HUES6 (cell line): Measurements from ENCODE around the gene SHANK3.
"Not testable (repeated sequence)": the region's sequence is repeated elsewhere in the genome, so short reads cannot be mapped to it uniquely, and the experiment has no call there.

Experiments
- H3K27ac ChIP-seq: 2 replicates; pipeline ENCODE4 v1.7.0; 2013; ENCODE audit warnings: low read depth, mild to moderate bottlenecking, low read length, inconsistent platforms
- H3K27me3 ChIP-seq: 2 replicates; pipeline ENCODE4 v1.6.1; 2013; ENCODE audit warnings: low read length; ENCODE audit not compliant: control insufficient read depth, insufficient read depth
- H3K36me3 ChIP-seq: 2 replicates; pipeline ENCODE4 v1.6.1; 2013; ENCODE audit warnings: low read length; ENCODE audit not compliant: control insufficient read depth, insufficient read depth
- H3K4me1 ChIP-seq: 2 replicates; pipeline ENCODE4 v1.6.1; 2013; ENCODE audit warnings: low read length; ENCODE audit not compliant: control insufficient read depth, insufficient read depth
- H3K4me3 ChIP-seq: 2 replicates; pipeline ENCODE4 v1.5.1; 2013; ENCODE audit warnings: low read depth, low read length
- H3K9ac ChIP-seq: one replicate; pipeline ENCODE4 v1.6.1; 2013; ENCODE audit warnings: mild to moderate bottlenecking, low read length
- H3K9me3 ChIP-seq: 2 replicates; pipeline ENCODE4 v1.6.1; 2013; ENCODE audit warnings: low read depth, low read length; ENCODE audit not compliant: control insufficient read depth, insufficient read depth

Gene SHANK3

GRCh38 chr22:50656122-50657070, 16.2 kb upstream of the SHANK3 start:
- peaks cover 18% of the 10 kb centered on the region for H3K27me3 ChIP-seq
- no peaks in the 10 kb centered on the region for H3K36me3 ChIP-seq
- no peak overlapping the region for H3K9ac ChIP-seq
- H3K9me3 ChIP-seq = peaks cover 15% of the 10 kb centered on the region
- no peak overlapping the region for H3K4me3 ChIP-seq
- no peaks in the 10 kb centered on the region; the same call in 1 of the 2 replicates for H3K4me1 ChIP-seq
- H3K27ac ChIP-seq = no peak overlapping the region

GRCh38 chr22:50657925-50658324, 14.7 kb upstream of the SHANK3 start:
- Histone ChIP-seq H3K27ac (no peak overlapping the region), H3K27me3 (peaks cover 18% of the 10 kb centered on the region), H3K36me3 (no peaks in the 10 kb centered on the region), H3K4me1 (no peaks in the 10 kb centered on the region; the same call in 1 of the 2 replicates), H3K9me3 (peaks cover 12% of the 10 kb centered on the region), H3K9ac (no peak overlapping the region), H3K4me3 (no peak overlapping the region)

GRCh38 chr22:50659711-50660110, 12.9 kb upstream of the SHANK3 start:
- not testable (repeated sequence) for H3K9ac ChIP-seq, H3K4me1 ChIP-seq, H3K4me3 ChIP-seq, H3K27ac ChIP-seq, H3K9me3 ChIP-seq, H3K36me3 ChIP-seq
- H3K27me3 ChIP-seq = peaks cover 18% of the 10 kb centered on the region

- H3K4me3 ChIP-seq = no peak overlapping the region
- no peak overlapping the region for H3K9ac ChIP-seq
- no peaks in the 10 kb centered on the region for H3K9me3 ChIP-seq
- H3K36me3 ChIP-seq = no peaks in the 10 kb centered on the region
- no peak overlapping the region for H3K27ac ChIP-seq
- peaks cover 21% of the 10 kb centered on the region for H3K27me3 ChIP-seq
- H3K4me1 ChIP-seq = no peaks in the 10 kb centered on the region; the same call in 1 of the 2 replicates
Measured at GRCh38 chr22:50660306-50660705, 12.3 kb upstream of the SHANK3 start.

- no peaks in the 10 kb centered on the region for H3K36me3 ChIP-seq
- no peaks in the 10 kb centered on the region for H3K9me3 ChIP-seq
- no peak overlapping the region for H3K9ac ChIP-seq
- H3K27me3 ChIP-seq = peaks cover 8% of the 10 kb centered on the region
- no peak overlapping the region for H3K4me3 ChIP-seq
- no peaks in the 10 kb centered on the region for H3K4me1 ChIP-seq
- no peak overlapping the region for H3K27ac ChIP-seq
Measured at GRCh38 chr22:50665212-50665611, 7.4 kb upstream of the SHANK3 start.

GRCh38 chr22:50665738-50666137, 6.9 kb upstream of the SHANK3 start:
- no peaks in the 10 kb centered on the region for H3K9me3 ChIP-seq
- H3K27me3 ChIP-seq = peaks cover 13% of the 10 kb centered on the region
- no peak overlapping the region for H3K4me3 ChIP-seq
- no peak overlapping the region for H3K27ac ChIP-seq
- H3K4me1 ChIP-seq = no peaks in the 10 kb centered on the region
- H3K9ac ChIP-seq = no peak overlapping the region
- no peaks in the 10 kb centered on the region for H3K36me3 ChIP-seq

- H3K27me3 ChIP-seq = peaks cover 43% of the 10 kb centered on the region
- no peaks in the 10 kb centered on the region for H3K36me3 ChIP-seq
- H3K9me3 ChIP-seq = no peaks in the 10 kb centered on the region
- H3K4me1 ChIP-seq = peaks cover 10% of the 10 kb centered on the region
- no peak overlapping the region for H3K9ac ChIP-seq
- H3K27ac ChIP-seq = no peak overlapping the region
- no peak overlapping the region for H3K4me3 ChIP-seq
Measured at GRCh38 chr22:50670513-50670912, 2.1 kb upstream of the SHANK3 start.

- no peak overlapping the region for H3K9ac ChIP-seq
- no peak overlapping the region for H3K27ac ChIP-seq
- H3K9me3 ChIP-seq = no peaks in the 10 kb centered on the region
- no peak overlapping the region for H3K4me3 ChIP-seq
- H3K27me3 ChIP-seq = peaks cover 44% of the 10 kb centered on the region
- H3K4me1 ChIP-seq = peaks cover 11% of the 10 kb centered on the region
- H3K36me3 ChIP-seq = no peaks in the 10 kb centered on the region
Measured at GRCh38 chr22:50670914-50671538, 1.6 kb upstream of the SHANK3 start.

- Histone ChIP-seq H3K27ac (no peak overlapping the region), H3K36me3 (no peaks in the 10 kb centered on the region), H3K4me1 (peaks cover 11% of the 10 kb centered on the region), H3K9ac (no peak overlapping the region), H3K9me3 (no peaks in the 10 kb centered on the region), H3K27me3 (peaks cover 49% of the 10 kb centered on the region), H3K4me3 (no peak overlapping the region)
Measured at GRCh38 chr22:50671641-50672040, 982 bp upstream of the SHANK3 start.

- Histone ChIP-seq H3K4me3 (no peak overlapping the region), H3K27ac (no peak overlapping the region), H3K9me3 (no peaks in the 10 kb centered on the region), H3K27me3 (peaks cover 53% of the 10 kb centered on the region), H3K4me1 (peaks cover 11% of the 10 kb centered on the region), H3K9ac (no peak overlapping the region), H3K36me3 (no peaks in the 10 kb centered on the region)
Measured at GRCh38 chr22:50672041-50672440, 582 bp upstream of the SHANK3 start.
